H9 (cell line): ENCODE measurements around the gene ATP8A2. TPM values are rescaled to one million over a fixed set of nuclear protein-coding genes. Genes with fewer than 3 reads are reported as not detected.
"Not testable (repeated sequence)": the region's sequence is repeated elsewhere in the genome, so short reads cannot be mapped to it uniquely, and the experiment has no call there.

Experiments used
- DNase-seq: peaks from one replicate; pipeline ENCODE4 v3.0.0-alpha.2; 2017
- H2AFZ ChIP-seq: one replicate; pipeline ENCODE4 v1.6.1; 2013; ENCODE audit warnings: mild to moderate bottlenecking, low read length, control low read depth, moderate library complexity
- H2AK5ac ChIP-seq: 2 replicates; pipeline ENCODE4 v1.6.1; 2013; ENCODE audit warnings: low read length, control low read depth, mixed read lengths; ENCODE audit not compliant: insufficient read length
- H2BK120ac ChIP-seq: one replicate; pipeline ENCODE4 v1.6.1; 2013; ENCODE audit warnings: low read depth, mild to moderate bottlenecking, low read length, control low read depth, inconsistent platforms; ENCODE audit not compliant: poor library complexity, severe bottlenecking
- H2BK12ac ChIP-seq: 2 replicates; pipeline ENCODE4 v1.6.1; 2013; ENCODE audit warnings: low read length, control low read depth, mixed read lengths, low read depth; ENCODE audit not compliant: insufficient read length
- H2BK15ac ChIP-seq: 2 replicates; pipeline ENCODE4 v1.6.1; 2013; ENCODE audit warnings: low read depth, low read length, control low read depth
- H2BK20ac ChIP-seq: one replicate; pipeline ENCODE4 v1.6.1; 2013; ENCODE audit warnings: low read depth, mild to moderate bottlenecking, low read length, control low read depth, inconsistent platforms; ENCODE audit not compliant: poor library complexity, severe bottlenecking
- H2BK5ac ChIP-seq: 2 replicates; pipeline ENCODE4 v1.6.1; 2013; ENCODE audit warnings: low read length, control low read depth, mixed read lengths; ENCODE audit not compliant: insufficient read length
- H3K14ac ChIP-seq: 2 replicates; pipeline ENCODE4 v1.6.1; 2013; ENCODE audit warnings: low read length, control low read depth; ENCODE audit not compliant: insufficient read depth
- H3K18ac ChIP-seq: 2 replicates; pipeline ENCODE4 v1.6.1; 2013; ENCODE audit warnings: low read depth, mild to moderate bottlenecking, mixed read lengths, low read length, control low read depth; ENCODE audit not compliant: insufficient read length
- H3K23ac ChIP-seq: 2 replicates; pipeline ENCODE4 v1.6.1; 2013; ENCODE audit warnings: low read length, control low read depth, mixed read lengths, low read depth; ENCODE audit not compliant: insufficient read length
- H3K23me2 ChIP-seq: 2 replicates; pipeline ENCODE4 v1.6.1; 2013; ENCODE audit warnings: low read depth, mild to moderate bottlenecking, mixed read lengths, low read length, control low read depth; ENCODE audit not compliant: insufficient read length, poor library complexity, severe bottlenecking
- H3K27ac ChIP-seq: 2 replicates; pipeline ENCODE4 v1.5.1; 2013; ENCODE audit warnings: low read length, control low read depth, mixed read lengths, low read depth; ENCODE audit not compliant: insufficient read length
- H3K27me3 ChIP-seq: 2 replicates; pipeline ENCODE4 v1.6.1; 2013; ENCODE audit warnings: low read length, control low read depth, inconsistent platforms; ENCODE audit not compliant: insufficient read depth
- H3K4ac ChIP-seq: 2 replicates; pipeline ENCODE4 v1.6.1; 2013; ENCODE audit warnings: low read depth, mild to moderate bottlenecking, control low read depth, inconsistent platforms, low read length, moderate library complexity
- H3K4me1 ChIP-seq: 2 replicates; pipeline ENCODE4 v1.6.1; 2013; ENCODE audit warnings: low read length, control low read depth, inconsistent platforms; ENCODE audit not compliant: insufficient read depth
- H3K4me2 ChIP-seq: 2 replicates; pipeline ENCODE4 v1.6.1; 2013; ENCODE audit warnings: low read length, control low read depth, mixed read lengths; ENCODE audit not compliant: insufficient read length, insufficient read depth
- H3K56ac ChIP-seq: 2 replicates; pipeline ENCODE4 v1.6.1; 2013; ENCODE audit warnings: low read depth, mild to moderate bottlenecking, mixed read lengths, low read length, control low read depth; ENCODE audit not compliant: insufficient read length
- H3K79me1 ChIP-seq: 2 replicates; pipeline ENCODE4 v1.6.1; 2013; ENCODE audit warnings: low read depth, mild to moderate bottlenecking, moderate library complexity, low read length, control low read depth, inconsistent platforms; ENCODE audit not compliant: insufficient read depth, poor library complexity, severe bottlenecking
- H3K79me2 ChIP-seq: 2 replicates; pipeline ENCODE4 v1.6.1; 2013; ENCODE audit warnings: low read length, control low read depth, inconsistent platforms; ENCODE audit not compliant: insufficient read depth
- H3K9ac ChIP-seq: 2 replicates; pipeline ENCODE4 v1.6.1; 2013; ENCODE audit warnings: low read length, control low read depth, mixed read lengths; ENCODE audit not compliant: insufficient read length; ENCODE audit errors: extremely low read depth
- H3K9me3 ChIP-seq: one replicate; pipeline ENCODE4 v1.6.1; 2013; ENCODE audit warnings: low read depth, low read length, inconsistent platforms; ENCODE audit not compliant: control insufficient read depth
- H3T11ph ChIP-seq: one replicate; pipeline ENCODE4 v1.6.1; 2013; ENCODE audit warnings: mild to moderate bottlenecking, low read length, control low read depth, inconsistent platforms
- H4K20me1 ChIP-seq: one replicate; pipeline ENCODE4 v1.6.1; 2013; ENCODE audit not compliant: control insufficient read depth, insufficient read length, insufficient read depth
- H4K5ac ChIP-seq: 2 replicates; pipeline ENCODE4 v1.6.1; 2013; ENCODE audit warnings: low read depth, mild to moderate bottlenecking, mixed read lengths, low read length, control low read depth; ENCODE audit not compliant: insufficient read length
- H4K8ac ChIP-seq: replicated peaks from 2 replicates; pipeline ENCODE4 v1.6.1; 2013; ENCODE audit warnings: low read length, control low read depth, mixed read lengths, low read depth; ENCODE audit not compliant: insufficient read length
- H4K91ac ChIP-seq: 2 replicates; pipeline ENCODE4 v1.6.1; 2013; ENCODE audit warnings: low read depth, mild to moderate bottlenecking, moderate library complexity, mixed read lengths, low read length, control low read depth; ENCODE audit not compliant: insufficient read length
- H3K27ac Mint-ChIP-seq, 3 experiments: 2 replicates in 2 of 3; 3 replicates in 1 of 3; pipeline ENCODE4 v1.8.0; 2020 to 2021; ENCODE audit warnings: mixed read lengths in 3 of 3, mild to moderate bottlenecking in 1 of 3, moderate library complexity in 1 of 3
- H3K27me3 Mint-ChIP-seq: 2 replicates; pipeline ENCODE4 v1.8.0; 2021; ENCODE audit warnings: low read depth, mild to moderate bottlenecking, moderate library complexity, mixed read lengths
- H3K36me3 Mint-ChIP-seq, 3 experiments: 2 replicates in 2 of 3; 3 replicates in 1 of 3; pipeline ENCODE4 v1.8.0; 2020 to 2021; ENCODE audit warnings: low read depth in 3 of 3, mixed read lengths in 3 of 3; ENCODE audit not compliant: insufficient read depth in 1 of 3
- H3K4me1 Mint-ChIP-seq, 2 experiments: 2 replicates each; pipeline ENCODE4 v1.8.0; 2020; ENCODE audit warnings: mixed read lengths in 2 of 2
- H3K4me3 Mint-ChIP-seq, 2 experiments: 2 replicates in 1 of 2; 3 replicates in 1 of 2; pipeline ENCODE4 v1.8.0; 2020 to 2021; ENCODE audit warnings: mild to moderate bottlenecking in 2 of 2, mixed read lengths in 2 of 2, moderate library complexity in 1 of 2
- H3K9me3 Mint-ChIP-seq, 2 experiments: 2 replicates in 1 of 2; 3 replicates in 1 of 2; pipeline ENCODE4 v1.8.0; 2020; ENCODE audit warnings: mild to moderate bottlenecking in 2 of 2, mixed read lengths in 2 of 2, moderate library complexity in 1 of 2
- CTCF ChIP-seq: fragments of 200-600 bp; sonication (generic); conservative IDR thresholded peaks from 3 replicates; pipeline ENCODE4 v1.8.0; 2021; ENCODE audit warnings: antibody characterized with exemption, mild to moderate bottlenecking
- WGBS: extraction: QIAGEN DNeasy Blood & Tissue Kit; methylation state at CpG from one replicate; pipeline ENCODE4 v1.1.7; 2013; ENCODE audit warnings: missing lambda C conversion rate, low lambda C conversion rate, mixed read lengths; ENCODE audit not compliant: insufficient read length; ENCODE audit errors: extremely low coverage; 5-methylcytosine and 5-hydroxymethylcytosine counted together
- total RNA-seq: library from RNA; stranded (reverse); gene quantifications from 2 replicates; pipeline ENCODE4 v1.2.1, GENCODE V29; 2021

The ATP8A2 gene
- total RNA-seq, 1 experiment from 2014 or later: 18.2 TPM

- no peak overlapping the region for H3K56ac ChIP-seq
- no peaks in the 10 kb centered on the region for H4K20me1 ChIP-seq
- H2BK15ac ChIP-seq: no peak overlapping the region
- H2BK5ac ChIP-seq: no peak overlapping the region
- TF ChIP-seq CTCF: peak; percentile 87
- no peak overlapping the region for H3K27ac ChIP-seq
- Mint-ChIP-seq H3K36me3 (no peaks in the 10 kb centered on the region), H3K9me3 (no peaks in the 10 kb centered on the region), H3K4me3 (no peak overlapping the region), H3K4me1 (peaks cover 6 to 10% of the 10 kb centered on the region in 2 experiments; a peak in 3 of 4 replicates), H3K27ac (no peak overlapping the region), H3K27me3 (no peaks in the 10 kb centered on the region)
- no peak overlapping the region for H3K4me2 ChIP-seq
- no peak overlapping the region for H3K23ac ChIP-seq
- no CpG with 5 or more reads among the region's 5 CpGs for WGBS
- no peak overlapping the region for H3T11ph ChIP-seq
- H3K4ac ChIP-seq: no peak overlapping the region
- no peak overlapping the region for H3K18ac ChIP-seq
- H2BK12ac ChIP-seq: no peak overlapping the region
- no peak overlapping the region for H4K5ac ChIP-seq
- no peaks in the 10 kb centered on the region for H3K4me1 ChIP-seq
- no peak overlapping the region for H3K9ac ChIP-seq
- H2AK5ac ChIP-seq: no peak overlapping the region
- no peaks in the 10 kb centered on the region for H3K79me1 ChIP-seq
- H3K79me2 ChIP-seq: no peaks in the 10 kb centered on the region
- no peak overlapping the region for H4K8ac ChIP-seq
- DNase-seq: no peak
- no peaks in the 10 kb centered on the region for H3K9me3 ChIP-seq
- H4K91ac ChIP-seq: no peak overlapping the region
- no peaks in the 10 kb centered on the region for H3K27me3 ChIP-seq
- no peak overlapping the region for H2BK120ac ChIP-seq
- H3K14ac ChIP-seq: no peak overlapping the region
- H2BK20ac ChIP-seq: no peak overlapping the region
- no peaks in the 10 kb centered on the region for H3K23me2 ChIP-seq
- H2AFZ ChIP-seq: no peak overlapping the region
Observed at GRCh38 chr13:26062853-26063444, 691.2 kb downstream of the ATP8A2 start.

GRCh38 chr13:26066492-26066891 is 694.7 kb downstream of the ATP8A2 start:
- H3K14ac ChIP-seq, H3K23ac ChIP-seq, H2AK5ac ChIP-seq, H3K4ac ChIP-seq, H4K91ac ChIP-seq, H3K4me2 ChIP-seq, H3K4me1 Mint-ChIP-seq, H4K8ac ChIP-seq, H2AFZ ChIP-seq, H3K9me3 Mint-ChIP-seq, H4K20me1 ChIP-seq, H3K79me2 ChIP-seq, H2BK15ac ChIP-seq, H3K4me1 ChIP-seq, H3K9me3 ChIP-seq, H3K27me3 ChIP-seq, H3K27ac Mint-ChIP-seq, H3K36me3 Mint-ChIP-seq, H3K27me3 Mint-ChIP-seq, H3K4me3 Mint-ChIP-seq, H4K5ac ChIP-seq, H2BK120ac ChIP-seq, H3K27ac ChIP-seq, H2BK12ac ChIP-seq, H2BK20ac ChIP-seq, H3K18ac ChIP-seq, H2BK5ac ChIP-seq, H3T11ph ChIP-seq, H3K9ac ChIP-seq, H3K23me2 ChIP-seq, H3K56ac ChIP-seq, DNase-seq, H3K79me1 ChIP-seq: not testable (repeated sequence)
- no CpG with 5 or more reads among the region's 7 CpGs for whole genome bisulfite sequencing
